HCT116 (cell line): Measurements from ENCODE around the gene ZDHHC21. TPM values are rescaled to one million over a fixed set of nuclear protein-coding genes. Genes with fewer than 3 reads are reported as not detected.

ENCODE experiments used
- ATAC-seq: fragments of 200-7000 bp; cut with Tn5 transposase; 2 replicates; pipeline ENCODE4 v1.9.1; 2020; ENCODE audit warnings: mild to moderate bottlenecking, moderate library complexity
- BruUV-seq: library from RNA; stranded (reverse); fragments of 400-500 nt; replicated peaks from 2 replicates; lab custom pipeline; 2021; lab: Mats Ljungman, UMichigan
- CTCF ChIA-PET: fragments of 300-600 bp; sonication (Branson Sonifier 250); formaldehyde crosslinking; loops from one replicate; lab custom pipeline; 2021; ENCODE audit warnings: antibody characterized with exemption; lab: Charles Lee
- POLR2A ChIA-PET: fragments of 300-600, 350-600 bp; sonication (Branson Sonifier 250); formaldehyde crosslinking; loops from one replicate; lab custom pipeline; 2021; ENCODE audit warnings: antibody characterized with exemption; lab: Charles Lee
- RAD21 ChIA-PET, 2 experiments: fragments of 300-600 bp; sonication (Branson Sonifier 250); formaldehyde crosslinking; loops; one replicate each; lab custom pipeline; 2023; ENCODE audit warnings: low total read pairs in 2 of 2; ENCODE audit not compliant: uncharacterized antibody in 2 of 2, unreplicated experiment in 2 of 2, low non-redundant PET in 1 of 2; lab: Charles Lee
- DNase-seq: peaks from one replicate; pipeline ENCODE4 v3.0.0-alpha.2; 2010; ENCODE audit warnings: low read depth, low spot score
- H2AFZ ChIP-seq: fragments of 200-600 bp; shearing (Covaris generic), sonication (generic); 2 replicates; pipeline ENCODE4 v1.6.1; 2017; ENCODE audit warnings: low read depth, mixed run types, mixed read lengths, antibody characterized with exemption, low read length; ENCODE audit not compliant: poor library complexity, severe bottlenecking
- H3K27ac ChIP-seq: 2 replicates; pipeline ENCODE4 v1.5.1; 2012; ENCODE audit warnings: low read depth, low read length
- H3K27me3 ChIP-seq: fragments of 200-600 bp; sonication (generic); 2 replicates; pipeline ENCODE4 v1.6.1; 2016; ENCODE audit warnings: mixed run types, low read length, mixed read lengths; ENCODE audit not compliant: insufficient read depth
- H3K36me3 ChIP-seq, 2 experiments: fragments of 200-500 bp in 1 of 2; fragments of 200-600 bp in 1 of 2; sonication (Bioruptor generic) in 1 of 2; sonication (generic) in 1 of 2; 2 replicates each; pipeline versions ENCODE4 v1.5.1 to v1.6.1; 2014 to 2016; ENCODE audit warnings: low read length in 2 of 2, inconsistent platforms in 1 of 2, mixed read lengths in 1 of 2, mixed run types in 1 of 2; ENCODE audit not compliant: insufficient read depth in 2 of 2, control insufficient read depth in 1 of 2
- H3K4me1 ChIP-seq, 2 experiments: fragments of 200-600 bp in 1 of 2; sonication (generic) in 1 of 2; 2 replicates each; pipeline versions ENCODE4 v1.5.1 to v1.6.1; 2012 to 2017; ENCODE audit warnings: low read length in 2 of 2, inconsistent platforms in 1 of 2, mild to moderate bottlenecking in 1 of 2, mixed read lengths in 1 of 2, mixed run types in 1 of 2, moderate library complexity in 1 of 2; ENCODE audit not compliant: insufficient read depth in 2 of 2, control insufficient read depth in 1 of 2
- H3K4me2 ChIP-seq: fragments of 200-600 bp; sonication (generic); 2 replicates; pipeline ENCODE4 v1.6.1; 2017; ENCODE audit warnings: mixed run types, low read length, mixed read lengths
- H3K4me3 ChIP-seq, 2 experiments: fragments of 200-600 bp in 1 of 2; sonication (generic) in 1 of 2; replicated peaks in 1 of 2; 2 replicates each; pipeline ENCODE4 v1.5.1; 2011 to 2016; ENCODE audit warnings: low read length in 2 of 2, control low read depth in 1 of 2, low read depth in 1 of 2, mild to moderate bottlenecking in 1 of 2, mixed read lengths in 1 of 2, mixed run types in 1 of 2
- H3K79me2 ChIP-seq: fragments of 200-600 bp; sonication (generic); 2 replicates; pipeline ENCODE4 v1.6.1; 2017; ENCODE audit warnings: mild to moderate bottlenecking, mixed run types, low read length, moderate library complexity, mixed read lengths; ENCODE audit not compliant: insufficient read depth
- H3K9ac ChIP-seq: fragments of 200-600 bp; sonication (generic); 2 replicates; pipeline ENCODE4 v1.6.1; 2016; ENCODE audit warnings: low read length, mixed read lengths
- H3K9me2 ChIP-seq: fragments of 200-600 bp; sonication (generic), shearing (Covaris generic); 2 replicates; pipeline ENCODE4 v1.6.1; 2017; ENCODE audit warnings: mixed run types, mild to moderate bottlenecking, moderate library complexity; ENCODE audit not compliant: insufficient read depth
- H3K9me3 ChIP-seq, 2 experiments: fragments of 200-500 bp in 1 of 2; fragments of 200-600 bp in 1 of 2; sonication (Bioruptor generic) in 1 of 2; sonication (generic) in 1 of 2; 2 replicates each; pipeline ENCODE4 v1.6.1; 2014 to 2017; ENCODE audit warnings: low read length in 2 of 2, mixed read lengths in 2 of 2, inconsistent platforms in 1 of 2, low read depth in 1 of 2, mild to moderate bottlenecking in 1 of 2, mixed run types in 1 of 2, moderate library complexity in 1 of 2; ENCODE audit not compliant: control insufficient read depth in 1 of 2, insufficient read depth in 1 of 2
- H4K20me1 ChIP-seq: fragments of 200-600 bp; sonication (generic), shearing (Covaris generic); 2 replicates; pipeline ENCODE4 v1.6.1; 2017; ENCODE audit warnings: mixed run types, mild to moderate bottlenecking, moderate library complexity; ENCODE audit not compliant: insufficient read depth
- CEBPB ChIP-seq: IDR thresholded peaks from 2 replicates; pipeline ENCODE4 v1.6.1; 2012; ENCODE audit warnings: low read depth
- ELF1 ChIP-seq: IDR thresholded peaks from 2 replicates; pipeline ENCODE4 v1.6.1; 2012; ENCODE audit warnings: low read depth, borderline replicate concordance
- EZH2phosphoT487 ChIP-seq: fragments of 200-600 bp; IDR thresholded peaks from 2 replicates; pipeline ENCODE4 v1.6.1; 2018; ENCODE audit warnings: antibody characterized with exemption, borderline replicate concordance
- JUND ChIP-seq: IDR thresholded peaks from 2 replicates; pipeline ENCODE4 v1.6.1; 2012
- POLR2A ChIP-seq: IDR thresholded peaks from 2 replicates; pipeline ENCODE4 v1.7.0; 2011; ENCODE audit warnings: borderline replicate concordance; ENCODE audit not compliant: insufficient read depth, insufficient read length; ENCODE audit errors: extremely low read depth
- POLR2AphosphoS5 ChIP-seq: IDR thresholded peaks from 2 replicates; pipeline ENCODE4 v1.6.1; 2011; ENCODE audit warnings: mild to moderate bottlenecking, low read depth, low read length, moderate library complexity
- YY1 ChIP-seq: IDR thresholded peaks from 2 replicates; pipeline ENCODE4 v1.6.1; 2011; ENCODE audit warnings: low read length, low read depth, moderate library complexity, mild to moderate bottlenecking; ENCODE audit not compliant: insufficient replicate concordance; ENCODE audit errors: extremely low read depth
- intact Hi-C: fragments of 100-400 bp; cut with micrococcal nuclease; formaldehyde crosslinking; loops from 2 replicates; pipeline ENCODE4 v1.10.0; 2022
- total RNA-seq: library from RNA; stranded (reverse); gene quantifications from one replicate; pipeline ENCODE4 v1.2.1, GENCODE V29; 2021; ENCODE audit not compliant: unreplicated experiment
- TF ChIP-seq, protein P1 (sequence below), 3 experiments: fragments of 200-600 bp in 1 of 3; sonication (generic) in 1 of 3; IDR thresholded peaks in 2 of 3; conservative IDR thresholded peaks in 1 of 3; 2 replicates each; pipeline ENCODE4 v1.5.1; 2012 to 2017; ENCODE audit warnings: low read depth in 2 of 3, low read length in 2 of 3, antibody characterized with exemption in 1 of 3, borderline replicate concordance in 1 of 3, control low read depth in 1 of 3, mild to moderate bottlenecking in 1 of 3, mixed read lengths in 1 of 3, mixed run types in 1 of 3, moderate library complexity in 1 of 3; ENCODE audit not compliant: insufficient read depth in 1 of 3
- TF ChIP-seq, protein P2 (sequence below): IDR thresholded peaks from 2 replicates; pipeline ENCODE4 v1.6.1; 2012; ENCODE audit warnings: low read depth
- TF ChIP-seq, protein P3 (sequence below): IDR thresholded peaks from 2 replicates; pipeline ENCODE4 v1.6.1; 2011; ENCODE audit warnings: mild to moderate bottlenecking, low read length, moderate library complexity; ENCODE audit not compliant: insufficient replicate concordance; ENCODE audit errors: extremely low read depth

Gene ZDHHC21
- total RNA-seq, 1 experiment from 2014 or later: 5.9 TPM

DNA sequence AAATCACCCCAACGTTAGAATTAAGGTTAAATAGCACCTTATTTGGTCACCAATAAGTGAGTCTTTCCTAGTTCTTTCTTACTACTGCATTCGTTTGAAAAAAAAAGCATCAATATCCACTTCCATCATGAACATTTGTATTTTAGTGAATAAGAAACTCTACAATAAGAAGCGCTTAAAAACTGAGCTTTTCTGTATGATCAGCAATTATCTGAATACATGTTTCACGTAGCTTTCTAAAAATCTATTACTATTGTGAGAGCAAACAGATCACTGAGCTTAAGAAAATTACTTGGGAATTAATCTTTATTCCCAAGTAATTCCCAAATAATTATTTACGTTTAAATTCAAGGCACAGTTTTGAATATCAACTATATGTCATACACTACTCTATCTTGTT, 32.5 kb downstream of the ZDHHC21 start:
- intact Hi-C loops: loop anchor here (5.0 kb wide), 1 partner anchor 193 kb away; no protein-coding TSS in a partner anchor
- CTCF ChIA-PET: interaction anchor here (0.8 to 1.9 kb wide), 9 partner anchors 8 to 300 kb away, joined by 3 to 8 read pairs (median 6); no protein-coding TSS in a partner anchor

More for the DNA sequence above, 32.5 kb downstream of the ZDHHC21 start:
- Histone ChIP-seq H3K79me2 (no peaks in the 10 kb centered on the region), H3K27ac (no peak overlapping the region), H3K36me3 (no peaks in the 10 kb centered on the region), H2AFZ (no peak overlapping the region), H3K27me3 (no peaks in the 10 kb centered on the region), H4K20me1 (no peaks in the 10 kb centered on the region), H3K4me1 (no peaks in the 10 kb centered on the region), H3K9ac (no peak overlapping the region), H3K9me3 (peaks cover 0 to 3% of the 10 kb centered on the region in 2 experiments; a peak in 1 of 4 replicates), H3K9me2 (no peaks in the 10 kb centered on the region), H3K4me2 (no peak overlapping the region), H3K4me3 (no peak overlapping the region)
- DNase-seq: no peak
- ChIA-PET POLR2A (no interaction called here), RAD21 (interaction anchor here in 1 of 2 experiments (1.1 kb wide), 1 partner anchor 218 kb away, joined by 3 read pairs; no protein-coding TSS in a partner anchor)
- TF ChIP-seq, protein P1, sequence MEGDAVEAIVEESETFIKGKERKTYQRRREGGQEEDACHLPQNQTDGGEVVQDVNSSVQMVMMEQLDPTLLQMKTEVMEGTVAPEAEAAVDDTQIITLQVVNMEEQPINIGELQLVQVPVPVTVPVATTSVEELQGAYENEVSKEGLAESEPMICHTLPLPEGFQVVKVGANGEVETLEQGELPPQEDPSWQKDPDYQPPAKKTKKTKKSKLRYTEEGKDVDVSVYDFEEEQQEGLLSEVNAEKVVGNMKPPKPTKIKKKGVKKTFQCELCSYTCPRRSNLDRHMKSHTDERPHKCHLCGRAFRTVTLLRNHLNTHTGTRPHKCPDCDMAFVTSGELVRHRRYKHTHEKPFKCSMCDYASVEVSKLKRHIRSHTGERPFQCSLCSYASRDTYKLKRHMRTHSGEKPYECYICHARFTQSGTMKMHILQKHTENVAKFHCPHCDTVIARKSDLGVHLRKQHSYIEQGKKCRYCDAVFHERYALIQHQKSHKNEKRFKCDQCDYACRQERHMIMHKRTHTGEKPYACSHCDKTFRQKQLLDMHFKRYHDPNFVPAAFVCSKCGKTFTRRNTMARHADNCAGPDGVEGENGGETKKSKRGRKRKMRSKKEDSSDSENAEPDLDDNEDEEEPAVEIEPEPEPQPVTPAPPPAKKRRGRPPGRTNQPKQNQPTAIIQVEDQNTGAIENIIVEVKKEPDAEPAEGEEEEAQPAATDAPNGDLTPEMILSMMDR (IDR thresholded peaks at IDR 0.05 in 2 of 3, conservative IDR thresholded peaks at IDR 0.05 in 1 of 3; ENCODE audit: borderline replicate concordance in 1 of 3, insufficient read depth in 1 of 3, low read depth in 2 of 3, low read length in 2 of 3): no peak
- TF ChIP-seq JUND: no peak
- TF ChIP-seq CEBPB: no peak
- TF ChIP-seq, protein P2, sequence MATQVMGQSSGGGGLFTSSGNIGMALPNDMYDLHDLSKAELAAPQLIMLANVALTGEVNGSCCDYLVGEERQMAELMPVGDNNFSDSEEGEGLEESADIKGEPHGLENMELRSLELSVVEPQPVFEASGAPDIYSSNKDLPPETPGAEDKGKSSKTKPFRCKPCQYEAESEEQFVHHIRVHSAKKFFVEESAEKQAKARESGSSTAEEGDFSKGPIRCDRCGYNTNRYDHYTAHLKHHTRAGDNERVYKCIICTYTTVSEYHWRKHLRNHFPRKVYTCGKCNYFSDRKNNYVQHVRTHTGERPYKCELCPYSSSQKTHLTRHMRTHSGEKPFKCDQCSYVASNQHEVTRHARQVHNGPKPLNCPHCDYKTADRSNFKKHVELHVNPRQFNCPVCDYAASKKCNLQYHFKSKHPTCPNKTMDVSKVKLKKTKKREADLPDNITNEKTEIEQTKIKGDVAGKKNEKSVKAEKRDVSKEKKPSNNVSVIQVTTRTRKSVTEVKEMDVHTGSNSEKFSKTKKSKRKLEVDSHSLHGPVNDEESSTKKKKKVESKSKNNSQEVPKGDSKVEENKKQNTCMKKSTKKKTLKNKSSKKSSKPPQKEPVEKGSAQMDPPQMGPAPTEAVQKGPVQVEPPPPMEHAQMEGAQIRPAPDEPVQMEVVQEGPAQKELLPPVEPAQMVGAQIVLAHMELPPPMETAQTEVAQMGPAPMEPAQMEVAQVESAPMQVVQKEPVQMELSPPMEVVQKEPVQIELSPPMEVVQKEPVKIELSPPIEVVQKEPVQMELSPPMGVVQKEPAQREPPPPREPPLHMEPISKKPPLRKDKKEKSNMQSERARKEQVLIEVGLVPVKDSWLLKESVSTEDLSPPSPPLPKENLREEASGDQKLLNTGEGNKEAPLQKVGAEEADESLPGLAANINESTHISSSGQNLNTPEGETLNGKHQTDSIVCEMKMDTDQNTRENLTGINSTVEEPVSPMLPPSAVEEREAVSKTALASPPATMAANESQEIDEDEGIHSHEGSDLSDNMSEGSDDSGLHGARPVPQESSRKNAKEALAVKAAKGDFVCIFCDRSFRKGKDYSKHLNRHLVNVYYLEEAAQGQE: no peak
- TF ChIP-seq EZH2phosphoT487: no peak
- TF ChIP-seq, protein P3, sequence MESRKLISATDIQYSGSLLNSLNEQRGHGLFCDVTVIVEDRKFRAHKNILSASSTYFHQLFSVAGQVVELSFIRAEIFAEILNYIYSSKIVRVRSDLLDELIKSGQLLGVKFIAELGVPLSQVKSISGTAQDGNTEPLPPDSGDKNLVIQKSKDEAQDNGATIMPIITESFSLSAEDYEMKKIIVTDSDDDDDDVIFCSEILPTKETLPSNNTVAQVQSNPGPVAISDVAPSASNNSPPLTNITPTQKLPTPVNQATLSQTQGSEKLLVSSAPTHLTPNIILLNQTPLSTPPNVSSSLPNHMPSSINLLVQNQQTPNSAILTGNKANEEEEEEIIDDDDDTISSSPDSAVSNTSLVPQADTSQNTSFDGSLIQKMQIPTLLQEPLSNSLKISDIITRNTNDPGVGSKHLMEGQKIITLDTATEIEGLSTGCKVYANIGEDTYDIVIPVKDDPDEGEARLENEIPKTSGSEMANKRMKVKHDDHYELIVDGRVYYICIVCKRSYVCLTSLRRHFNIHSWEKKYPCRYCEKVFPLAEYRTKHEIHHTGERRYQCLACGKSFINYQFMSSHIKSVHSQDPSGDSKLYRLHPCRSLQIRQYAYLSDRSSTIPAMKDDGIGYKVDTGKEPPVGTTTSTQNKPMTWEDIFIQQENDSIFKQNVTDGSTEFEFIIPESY: no peak
- no peak for TF ChIP-seq POLR2AphosphoS5
- TF ChIP-seq YY1: no peak
- TF ChIP-seq POLR2A: no peak
- TF ChIP-seq ELF1: no peak
- no peak for ATAC-seq
- BruUV-seq: no TSS peak
